ENCODE data around the gene DNER.

DNA sequence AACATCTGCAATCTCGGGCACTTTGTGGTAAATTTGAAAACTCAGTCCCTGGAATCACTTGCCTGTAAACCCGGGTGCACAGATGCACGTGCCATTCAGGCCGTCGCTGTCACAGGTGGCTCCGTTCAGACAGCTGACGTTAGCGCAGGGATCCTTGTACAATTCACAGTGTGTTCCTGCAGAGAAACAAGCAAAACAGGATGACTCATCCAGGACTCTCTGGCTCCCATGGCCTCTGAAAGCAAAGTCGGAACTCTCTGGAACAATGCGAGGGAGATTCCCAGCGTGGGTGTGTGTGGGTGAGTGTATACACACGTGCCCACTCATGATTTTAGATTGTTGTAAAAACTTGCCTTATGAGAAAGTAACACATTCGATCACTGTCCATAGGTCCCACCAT is 307.2 kb downstream of the DNER start:
- no peak for TF ChIP-seq POLR2A (IDR thresholded peaks at IDR 0.05; ENCODE audit: extremely low read depth, insufficient read length)
- TF ChIP-seq, protein P1, sequence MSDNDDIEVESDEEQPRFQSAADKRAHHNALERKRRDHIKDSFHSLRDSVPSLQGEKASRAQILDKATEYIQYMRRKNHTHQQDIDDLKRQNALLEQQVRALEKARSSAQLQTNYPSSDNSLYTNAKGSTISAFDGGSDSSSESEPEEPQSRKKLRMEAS (IDR thresholded peaks at IDR 0.05; ENCODE audit: low read depth, low read length), result no peak
- TF ChIP-seq, protein P2, sequence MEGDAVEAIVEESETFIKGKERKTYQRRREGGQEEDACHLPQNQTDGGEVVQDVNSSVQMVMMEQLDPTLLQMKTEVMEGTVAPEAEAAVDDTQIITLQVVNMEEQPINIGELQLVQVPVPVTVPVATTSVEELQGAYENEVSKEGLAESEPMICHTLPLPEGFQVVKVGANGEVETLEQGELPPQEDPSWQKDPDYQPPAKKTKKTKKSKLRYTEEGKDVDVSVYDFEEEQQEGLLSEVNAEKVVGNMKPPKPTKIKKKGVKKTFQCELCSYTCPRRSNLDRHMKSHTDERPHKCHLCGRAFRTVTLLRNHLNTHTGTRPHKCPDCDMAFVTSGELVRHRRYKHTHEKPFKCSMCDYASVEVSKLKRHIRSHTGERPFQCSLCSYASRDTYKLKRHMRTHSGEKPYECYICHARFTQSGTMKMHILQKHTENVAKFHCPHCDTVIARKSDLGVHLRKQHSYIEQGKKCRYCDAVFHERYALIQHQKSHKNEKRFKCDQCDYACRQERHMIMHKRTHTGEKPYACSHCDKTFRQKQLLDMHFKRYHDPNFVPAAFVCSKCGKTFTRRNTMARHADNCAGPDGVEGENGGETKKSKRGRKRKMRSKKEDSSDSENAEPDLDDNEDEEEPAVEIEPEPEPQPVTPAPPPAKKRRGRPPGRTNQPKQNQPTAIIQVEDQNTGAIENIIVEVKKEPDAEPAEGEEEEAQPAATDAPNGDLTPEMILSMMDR (IDR thresholded peaks at IDR 0.05; ENCODE audit: low read depth, low read length), result no peak

Measured in NB4 (cell line).